HG02943 (cell line): Measurements from ENCODE around the gene USP5.

Experiments used
- ATAC-seq: cut with Tn5 transposase; IDR thresholded peaks from one replicate; pipeline ENCODE4 v1.9.1; 2021; ENCODE audit warnings: mild to moderate bottlenecking, low read depth, moderate library complexity; ENCODE audit not compliant: unreplicated experiment

The USP5 gene, protein sequence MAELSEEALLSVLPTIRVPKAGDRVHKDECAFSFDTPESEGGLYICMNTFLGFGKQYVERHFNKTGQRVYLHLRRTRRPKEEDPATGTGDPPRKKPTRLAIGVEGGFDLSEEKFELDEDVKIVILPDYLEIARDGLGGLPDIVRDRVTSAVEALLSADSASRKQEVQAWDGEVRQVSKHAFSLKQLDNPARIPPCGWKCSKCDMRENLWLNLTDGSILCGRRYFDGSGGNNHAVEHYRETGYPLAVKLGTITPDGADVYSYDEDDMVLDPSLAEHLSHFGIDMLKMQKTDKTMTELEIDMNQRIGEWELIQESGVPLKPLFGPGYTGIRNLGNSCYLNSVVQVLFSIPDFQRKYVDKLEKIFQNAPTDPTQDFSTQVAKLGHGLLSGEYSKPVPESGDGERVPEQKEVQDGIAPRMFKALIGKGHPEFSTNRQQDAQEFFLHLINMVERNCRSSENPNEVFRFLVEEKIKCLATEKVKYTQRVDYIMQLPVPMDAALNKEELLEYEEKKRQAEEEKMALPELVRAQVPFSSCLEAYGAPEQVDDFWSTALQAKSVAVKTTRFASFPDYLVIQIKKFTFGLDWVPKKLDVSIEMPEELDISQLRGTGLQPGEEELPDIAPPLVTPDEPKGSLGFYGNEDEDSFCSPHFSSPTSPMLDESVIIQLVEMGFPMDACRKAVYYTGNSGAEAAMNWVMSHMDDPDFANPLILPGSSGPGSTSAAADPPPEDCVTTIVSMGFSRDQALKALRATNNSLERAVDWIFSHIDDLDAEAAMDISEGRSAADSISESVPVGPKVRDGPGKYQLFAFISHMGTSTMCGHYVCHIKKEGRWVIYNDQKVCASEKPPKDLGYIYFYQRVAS

DNA sequence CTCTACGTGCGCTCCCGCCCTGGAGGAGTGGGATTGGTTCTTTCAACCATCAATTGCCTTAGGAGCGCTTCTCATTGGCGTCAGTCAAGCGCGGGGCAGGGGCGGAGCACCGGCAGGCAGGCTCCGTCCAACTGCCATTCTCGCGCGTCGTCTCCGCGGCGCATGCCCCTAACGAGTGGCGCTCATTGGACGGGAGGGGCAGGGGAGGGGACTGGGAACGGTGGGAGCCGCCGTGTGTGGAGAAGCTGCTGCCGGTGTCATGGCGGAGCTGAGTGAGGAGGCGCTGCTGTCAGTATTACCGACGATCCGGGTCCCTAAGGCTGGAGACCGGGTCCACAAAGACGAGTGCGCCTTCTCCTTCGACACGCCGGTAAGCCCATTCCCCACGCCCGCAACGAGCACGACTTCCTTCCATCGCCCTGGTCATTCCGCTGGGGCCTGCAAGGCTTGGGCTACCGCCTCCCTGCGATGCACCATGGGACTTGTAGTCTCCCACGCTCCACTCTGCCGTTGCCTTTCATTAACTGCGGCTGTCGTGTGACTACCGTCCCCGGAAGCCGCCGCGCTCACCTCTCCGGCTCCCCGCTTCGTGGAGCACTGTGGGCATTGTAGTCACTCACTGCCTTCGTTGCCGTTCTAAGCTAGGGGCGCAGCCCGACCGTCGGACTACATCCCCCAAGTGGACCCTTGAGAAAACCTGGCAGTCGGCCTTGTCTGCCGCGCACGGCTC, at the start of gene USP5:
USP5 (plus strand) TSS at position 230 of the 730 bp plus-strand sequence; CDS start at position 260, 30 bp downstream.
- ATAC-seq, result peak; percentile 70

DNA sequence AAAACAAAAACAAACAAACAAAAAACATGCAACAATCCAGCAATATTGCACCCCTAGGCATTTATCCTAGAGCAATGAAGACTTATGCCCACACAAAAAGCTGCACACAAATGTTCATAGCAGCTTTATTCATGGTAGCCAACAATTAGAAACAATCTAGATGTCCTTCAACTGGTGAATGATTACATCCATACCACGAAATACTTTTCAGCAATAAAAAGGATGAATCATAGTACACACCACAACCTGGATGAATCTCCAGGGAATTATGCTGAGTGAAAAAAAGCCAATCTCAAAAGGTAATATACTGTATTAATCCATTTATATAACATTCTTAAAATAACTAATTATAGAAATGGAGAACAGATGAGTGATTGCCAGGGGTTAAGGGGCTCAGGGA, 44.8 kb upstream of the USP5 start:
- ATAC-seq, result no peak

DNA sequence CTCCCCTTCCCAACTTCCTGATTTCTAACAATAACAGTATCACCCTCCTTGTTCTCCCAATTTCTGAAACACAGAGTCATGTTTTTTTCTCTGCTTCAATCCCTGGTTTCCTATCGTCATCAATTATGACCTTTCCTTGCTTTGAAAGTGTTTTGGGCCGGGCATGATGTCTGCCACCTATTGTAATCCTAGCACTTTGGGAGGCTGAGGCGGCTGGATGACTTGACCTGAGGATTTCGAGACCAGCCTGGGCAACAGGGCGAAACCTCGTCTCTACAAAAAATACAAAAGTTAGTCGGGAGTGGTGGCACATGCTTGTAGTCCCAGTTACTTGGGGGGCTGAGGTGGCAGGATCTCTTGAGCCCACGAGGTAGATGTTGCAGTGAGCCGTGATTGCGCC, 42.9 kb upstream of the USP5 start:
- no peak for ATAC-seq

- ATAC-seq, result no peak
Observed at GRCh38 chr12:6810758-6811157, 41.2 kb upstream of the USP5 start.

DNA sequence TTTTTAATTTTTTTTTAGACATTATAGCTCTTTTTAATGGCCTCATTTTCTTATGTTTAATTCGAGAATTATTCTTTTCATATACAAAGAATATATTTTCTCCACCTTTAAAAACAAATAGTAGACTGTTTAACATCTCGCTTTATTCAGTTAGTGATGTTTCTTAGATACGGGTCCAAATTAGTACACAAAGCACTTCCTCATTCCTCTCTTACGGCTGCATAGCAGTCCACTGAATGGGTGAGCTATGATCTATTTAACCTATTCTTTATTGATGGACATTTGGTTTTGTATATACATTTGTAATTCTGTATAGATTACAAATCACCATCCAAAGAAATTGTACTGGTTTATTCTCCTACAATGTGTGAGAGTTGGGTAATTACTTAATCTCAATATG, 38.6 kb upstream of the USP5 start:
- no peak for ATAC-seq

DNA sequence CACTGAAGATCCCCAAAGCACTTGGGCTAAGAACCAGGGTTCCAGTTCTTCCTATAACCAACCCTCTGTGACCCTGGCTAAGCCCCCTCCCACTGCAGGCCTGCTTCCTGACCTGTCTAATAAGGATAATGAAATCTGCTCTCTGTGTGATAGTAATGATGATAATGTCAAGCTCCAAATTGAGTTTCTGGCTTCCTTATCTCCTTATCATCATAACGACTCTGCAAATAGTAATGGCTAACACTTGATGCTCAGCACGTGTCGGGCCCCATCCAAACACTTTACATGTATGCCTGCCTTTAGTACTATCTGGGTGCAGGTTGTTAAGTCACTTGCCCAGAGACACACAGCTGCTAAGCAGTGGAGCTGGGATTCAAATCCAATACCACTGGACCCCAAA, 35.4 kb upstream of the USP5 start:
- ATAC-seq, result no peak

DNA sequence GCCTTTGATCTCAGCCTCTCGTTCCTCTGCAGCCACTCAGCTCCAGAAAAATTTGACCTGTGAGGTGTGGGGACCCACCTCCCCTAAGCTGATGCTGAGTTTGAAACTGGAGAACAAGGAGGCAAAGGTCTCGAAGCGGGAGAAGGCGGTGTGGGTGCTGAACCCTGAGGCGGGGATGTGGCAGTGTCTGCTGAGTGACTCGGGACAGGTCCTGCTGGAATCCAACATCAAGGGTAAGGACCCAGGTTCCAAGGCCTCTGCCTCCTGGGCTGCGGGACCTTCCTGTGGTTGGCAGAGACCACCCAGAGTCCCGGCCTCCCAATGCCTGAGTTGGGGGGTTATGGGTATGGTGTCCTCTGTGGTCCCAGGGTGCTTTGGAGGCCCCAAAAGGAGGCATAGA, 34.9 kb upstream of the USP5 start:
- no peak for ATAC-seq

GRCh38 chr12:6817662-6818157, 34.2 kb upstream of the USP5 start:
- ATAC-seq, result no peak

DNA sequence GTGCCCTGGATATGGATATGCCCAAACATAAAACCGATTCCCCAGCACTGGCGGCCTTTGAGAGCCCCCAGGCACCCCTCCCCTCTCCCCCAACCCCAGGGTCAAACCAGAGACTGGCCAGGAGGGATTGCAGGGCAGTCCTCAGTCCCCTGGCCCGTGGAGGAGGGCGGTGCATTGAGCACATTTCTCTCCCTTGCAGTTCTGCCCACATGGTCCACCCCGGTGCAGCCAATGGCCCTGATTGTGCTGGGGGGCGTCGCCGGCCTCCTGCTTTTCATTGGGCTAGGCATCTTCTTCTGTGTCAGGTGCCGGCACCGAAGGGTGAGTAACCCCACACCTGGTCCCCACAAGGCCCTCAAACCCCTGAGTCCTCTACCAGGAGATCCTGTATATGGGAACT, 33.7 kb upstream of the USP5 start:
- ATAC-seq, result no peak

DNA sequence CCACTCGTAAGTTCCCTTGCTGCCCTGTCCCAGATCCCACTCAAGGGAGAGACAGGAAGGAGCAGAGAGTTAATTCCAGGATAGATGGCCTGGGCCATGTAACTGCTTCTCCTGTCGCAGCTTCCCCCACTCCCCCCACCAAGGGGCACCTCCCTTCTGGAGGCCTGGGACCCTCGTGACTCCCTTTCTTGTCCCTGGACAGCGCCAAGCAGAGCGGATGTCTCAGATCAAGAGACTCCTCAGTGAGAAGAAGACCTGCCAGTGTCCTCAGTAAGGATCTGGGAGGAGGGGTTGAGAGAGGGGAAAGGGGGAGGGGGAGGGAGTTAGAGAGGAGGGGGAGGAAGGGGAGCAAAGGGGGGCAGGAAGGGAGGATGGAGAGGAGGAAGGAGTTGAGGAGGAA, 33.3 kb upstream of the USP5 start:
- ATAC-seq, result no peak

DNA sequence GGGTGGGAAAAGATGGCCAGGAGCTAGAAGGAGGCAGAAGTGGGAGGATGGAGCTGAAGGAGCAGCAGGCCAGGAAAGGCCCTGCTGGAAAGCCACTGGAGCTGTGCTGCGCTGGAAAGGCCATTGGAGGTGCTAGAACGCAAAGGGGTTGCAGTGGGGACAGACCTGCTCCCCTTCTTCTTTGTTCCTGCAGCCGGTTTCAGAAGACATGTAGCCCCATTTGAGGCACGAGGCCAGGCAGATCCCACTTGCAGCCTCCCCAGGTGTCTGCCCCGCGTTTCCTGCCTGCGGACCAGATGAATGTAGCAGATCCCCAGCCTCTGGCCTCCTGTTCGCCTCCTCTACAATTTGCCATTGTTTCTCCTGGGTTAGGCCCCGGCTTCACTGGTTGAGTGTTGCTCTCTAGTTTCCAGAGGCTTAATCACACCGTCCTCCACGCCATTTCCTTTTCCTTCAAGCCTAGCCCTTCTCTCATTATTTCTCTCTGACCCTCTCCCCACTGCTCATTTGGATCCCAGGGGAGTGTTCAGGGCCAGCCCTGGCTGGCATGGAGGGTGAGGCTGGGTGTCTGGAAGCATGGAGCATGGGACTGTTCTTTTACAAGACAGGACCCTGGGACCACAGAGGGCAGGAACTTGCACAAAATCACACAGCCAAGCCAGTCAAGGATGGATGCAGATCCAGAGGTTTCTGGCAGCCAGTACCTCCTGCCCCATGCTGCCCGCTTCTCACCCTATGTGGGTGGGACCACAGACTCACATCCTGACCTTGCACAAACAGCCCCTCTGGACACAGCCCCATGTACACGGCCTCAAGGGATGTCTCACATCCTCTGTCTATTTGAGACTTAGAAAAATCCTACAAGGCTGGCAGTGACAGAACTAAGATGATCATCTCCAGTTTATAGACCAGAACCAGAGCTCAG, 32.6 kb upstream of the USP5 start:
- ATAC-seq, result no peak

DNA sequence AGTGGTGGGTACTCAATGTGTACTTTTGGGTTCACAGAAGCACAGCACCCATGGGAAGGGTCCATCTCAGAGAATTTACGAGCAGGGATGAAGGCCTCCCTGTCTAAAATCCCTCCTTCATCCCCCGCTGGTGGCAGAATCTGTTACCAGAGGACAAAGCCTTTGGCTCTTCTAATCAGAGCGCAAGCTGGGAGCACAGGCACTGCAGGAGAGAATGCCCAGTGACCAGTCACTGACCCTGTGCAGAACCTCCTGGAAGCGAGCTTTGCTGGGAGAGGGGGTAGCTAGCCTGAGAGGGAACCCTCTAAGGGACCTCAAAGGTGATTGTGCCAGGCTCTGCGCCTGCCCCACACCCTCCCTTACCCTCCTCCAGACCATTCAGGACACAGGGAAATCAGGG, 31.8 kb upstream of the USP5 start:
- ATAC-seq, result no peak

GRCh38 chr12:6821591-6822425, 30.1 kb upstream of the USP5 start, which contains the start of gene GPR162:
Gene GPR162, plus strand, starts transcription at chr12:6821821. Its CDS starts 2,078 bp downstream, at chr12:6823899.
- no peak for ATAC-seq

DNA sequence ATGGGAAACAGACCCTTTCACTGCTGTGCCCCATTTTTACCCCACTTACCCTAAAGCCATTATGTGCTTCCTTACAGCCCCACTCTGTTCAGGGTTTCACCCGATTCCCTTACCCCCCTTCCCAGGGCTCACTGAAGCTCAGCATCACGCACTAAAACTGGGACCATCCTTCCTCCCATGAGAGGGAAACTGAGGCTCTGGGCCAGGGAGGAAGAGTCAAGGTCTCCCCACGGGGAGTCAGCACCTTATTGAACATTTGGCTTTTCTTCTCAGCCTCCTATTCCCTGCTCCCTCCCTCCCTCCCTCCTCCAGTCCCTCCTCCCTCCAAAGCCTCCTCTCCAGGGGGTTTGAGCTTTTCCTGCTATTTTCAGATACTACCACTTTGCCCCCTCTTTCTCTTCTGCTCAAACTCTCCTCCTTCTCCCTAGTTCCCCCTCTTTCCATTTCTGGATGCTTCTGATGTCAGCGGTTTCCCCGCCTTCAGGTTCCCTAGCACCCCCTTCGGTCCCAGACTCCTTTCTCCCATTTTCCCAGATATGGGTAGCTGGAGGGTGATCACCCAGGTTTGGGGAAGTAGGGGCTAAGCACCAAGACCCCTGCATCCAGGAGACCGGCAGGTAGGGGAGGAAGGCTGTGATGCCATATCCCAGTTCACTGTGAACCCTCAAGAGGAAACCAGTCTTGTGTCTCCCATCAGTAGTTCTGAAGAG, 29.4 kb upstream of the USP5 start:
- no peak for ATAC-seq

DNA sequence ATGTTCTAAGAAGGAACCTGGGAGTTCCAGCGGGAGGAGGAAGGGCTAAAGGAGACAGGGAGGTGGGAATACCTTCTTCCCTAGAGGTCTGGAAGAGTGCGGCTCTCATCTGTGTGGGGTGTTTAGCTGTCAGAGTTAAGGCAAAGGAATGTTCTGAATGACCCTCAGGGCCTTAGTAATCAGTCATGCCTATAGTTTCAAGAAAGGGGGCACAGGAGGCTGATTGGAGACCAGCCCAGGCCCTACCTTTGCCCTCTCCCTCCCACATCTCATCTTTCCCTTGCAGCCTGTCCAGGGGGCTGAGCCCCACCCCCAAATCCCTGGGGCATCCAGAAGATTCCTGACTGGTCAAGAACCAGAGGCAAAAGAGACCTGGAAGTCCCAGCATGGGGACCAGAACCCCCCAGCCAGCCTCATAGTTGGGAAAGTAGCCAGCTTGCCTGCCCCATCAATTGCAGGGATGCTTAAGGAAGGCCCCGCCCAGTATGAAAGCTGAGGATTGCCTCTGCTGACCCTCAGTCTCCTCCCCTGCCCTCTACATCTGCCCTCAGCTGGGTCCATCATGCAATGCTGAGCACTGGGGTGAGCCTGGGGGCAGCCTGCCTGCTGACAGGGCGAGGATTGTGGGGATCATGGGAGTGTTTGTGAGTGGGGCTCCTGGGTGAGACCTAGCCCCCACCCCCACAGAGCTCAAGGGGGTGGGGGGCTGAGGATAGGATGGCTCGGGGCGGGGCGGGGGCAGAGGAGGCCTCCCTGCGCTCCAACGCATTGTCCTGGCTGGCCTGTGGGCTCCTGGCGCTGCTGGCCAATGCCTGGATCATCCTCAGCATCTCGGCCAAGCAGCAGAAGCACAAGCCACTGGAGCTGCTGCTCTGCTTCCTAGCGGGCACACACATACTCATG, 28.5 kb upstream of the USP5 start:
- no peak for ATAC-seq

DNA sequence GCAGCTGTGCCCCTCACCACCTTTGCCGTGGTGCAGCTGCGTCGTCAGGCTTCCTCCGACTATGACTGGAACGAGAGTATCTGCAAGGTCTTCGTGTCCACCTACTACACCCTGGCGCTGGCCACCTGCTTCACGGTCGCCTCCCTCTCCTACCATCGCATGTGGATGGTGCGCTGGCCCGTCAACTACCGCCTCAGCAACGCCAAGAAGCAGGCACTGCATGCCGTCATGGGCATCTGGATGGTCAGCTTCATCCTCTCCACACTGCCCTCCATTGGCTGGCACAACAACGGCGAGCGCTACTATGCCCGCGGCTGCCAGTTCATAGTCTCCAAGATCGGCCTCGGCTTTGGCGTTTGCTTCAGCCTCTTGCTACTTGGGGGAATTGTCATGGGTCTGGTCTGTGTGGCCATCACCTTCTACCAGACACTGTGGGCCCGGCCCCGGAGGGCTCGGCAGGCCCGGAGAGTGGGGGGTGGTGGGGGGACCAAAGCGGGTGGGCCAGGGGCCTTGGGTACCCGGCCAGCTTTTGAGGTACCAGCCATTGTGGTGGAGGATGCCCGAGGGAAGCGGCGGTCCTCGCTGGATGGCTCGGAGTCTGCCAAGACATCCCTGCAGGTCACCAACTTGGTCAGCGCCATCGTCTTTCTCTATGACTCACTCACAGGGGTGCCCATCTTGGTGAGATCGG, 27.7 kb upstream of the USP5 start:
- no peak for ATAC-seq
